ENCODE results near the gene RBP2. TPM values are rescaled to one million over a fixed set of nuclear protein-coding genes. Genes with fewer than 3 reads are reported as not detected.

Gene RBP2
- not detected in 2 replicates for total RNA-seq

GRCh38 chr3:139476348-139476747 lies at the start of gene RBP2:
RBP2 (minus strand) TSS chr3:139476516; CDS start chr3:139476459, 57 bp downstream.
- DNase-seq (ENCODE audit: extremely low read depth, low read depth, low spot score) = no peak

- no peak for DNase-seq (ENCODE audit: extremely low read depth, low read depth, low spot score)
Observed at GRCh38 chr3:139524841-139525636, 48.7 kb upstream of the RBP2 start.

DNA sequence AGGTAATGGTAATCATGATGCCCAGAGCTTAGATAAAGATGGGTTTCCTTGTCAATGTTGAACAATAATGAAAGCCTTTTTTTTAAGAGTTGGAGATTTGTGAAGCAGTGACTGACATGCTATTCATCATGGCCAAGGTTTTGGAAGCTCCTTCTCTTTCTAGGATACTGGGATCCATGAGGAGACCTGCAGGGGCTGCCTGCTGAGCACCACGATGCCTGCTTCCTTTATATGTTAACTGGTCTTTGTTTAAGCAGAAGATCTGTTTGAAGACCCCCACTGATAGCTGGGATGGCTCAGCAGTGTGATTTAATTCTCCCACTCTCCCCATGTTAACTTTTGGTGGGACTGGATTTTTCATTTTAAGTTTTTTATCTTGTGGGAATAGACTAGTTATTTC lies 47.4 kb upstream of the RBP2 start:
- DNase-seq (ENCODE audit: extremely low read depth, low read depth, low spot score) = no peak

DNA sequence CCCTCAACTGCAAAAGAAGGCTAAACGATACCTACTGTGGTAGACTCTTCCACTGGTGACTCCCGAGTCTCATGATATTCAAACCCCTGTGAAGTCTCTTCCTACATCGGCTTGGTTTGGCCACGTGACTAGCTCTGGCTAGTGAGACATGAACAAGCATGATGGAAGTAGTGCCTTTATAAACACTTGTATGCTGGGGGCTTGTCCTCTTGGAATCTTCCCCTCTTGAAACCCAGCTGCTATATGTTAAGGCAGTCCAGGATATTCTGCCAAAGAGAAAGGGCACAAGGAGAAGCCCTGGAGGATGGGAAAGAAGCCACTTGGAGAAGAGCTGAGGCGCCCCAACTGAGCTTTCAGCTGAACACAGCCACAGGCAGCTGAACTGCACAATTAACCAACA lies 46.9 kb upstream of the RBP2 start:
- DNase-seq (ENCODE audit: extremely low read depth, low read depth, low spot score) = no peak

GRCh38 chr3:139522421-139522820 lies 46.1 kb upstream of the RBP2 start:
- no peak for DNase-seq (ENCODE audit: extremely low read depth, low read depth, low spot score)

DNA sequence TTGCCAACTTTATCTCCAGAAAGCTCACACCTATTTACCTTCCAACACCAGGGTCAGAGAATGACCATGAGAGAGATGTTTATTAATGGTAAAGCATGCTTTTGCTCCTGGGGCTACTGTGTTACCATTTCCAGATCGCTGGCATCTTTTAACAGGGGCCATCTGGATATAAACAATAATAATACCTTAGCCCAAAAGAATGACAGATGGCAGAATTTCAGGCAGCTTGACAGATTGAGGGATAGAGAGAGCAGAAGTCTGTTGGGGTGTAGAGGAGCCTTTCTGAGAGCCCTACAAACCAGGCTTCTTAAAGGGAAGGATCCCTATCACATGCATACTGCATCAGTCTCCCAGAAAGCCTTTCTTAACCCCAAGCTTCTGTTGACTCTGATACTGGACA lies 45.5 kb upstream of the RBP2 start:
- no peak for DNase-seq (ENCODE audit: extremely low read depth, low read depth, low spot score)

DNA sequence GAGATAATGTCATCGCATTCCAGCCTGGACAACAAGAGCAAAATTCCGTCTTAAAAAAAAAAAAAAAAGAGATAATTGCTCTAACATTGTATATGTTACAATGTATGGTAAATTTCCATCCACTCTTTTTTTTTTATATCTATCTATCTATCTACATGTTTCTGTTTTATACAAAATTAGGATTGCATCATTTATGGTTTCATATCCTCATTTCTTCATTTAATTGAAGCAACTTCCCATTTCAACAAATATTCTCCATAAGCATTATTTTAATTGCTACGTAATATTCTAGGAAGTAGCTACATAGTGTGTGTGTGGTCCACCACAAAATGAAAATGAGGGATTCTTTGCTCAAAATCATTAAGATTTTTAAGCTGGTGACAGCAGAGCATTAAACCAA lies 44.8 kb upstream of the RBP2 start:
- no peak for DNase-seq (ENCODE audit: extremely low read depth, low read depth, low spot score)

GRCh38 chr3:139519998-139520737 lies 43.9 kb upstream of the RBP2 start:
- DNase-seq (ENCODE audit: extremely low read depth, low read depth, low spot score) = no peak

GRCh38 chr3:139518926-139519842 lies 42.9 kb upstream of the RBP2 start:
- no peak for DNase-seq (ENCODE audit: extremely low read depth, low read depth, low spot score)

GRCh38 chr3:139518306-139518705 lies 42.0 kb upstream of the RBP2 start:
- no peak for DNase-seq (ENCODE audit: extremely low read depth, low read depth, low spot score)

GRCh38 chr3:139517321-139518065 lies 41.2 kb upstream of the RBP2 start:
- DNase-seq (ENCODE audit: extremely low read depth, low read depth, low spot score) = no peak

- no peak for DNase-seq (ENCODE audit: extremely low read depth, low read depth, low spot score)
Observed at GRCh38 chr3:139514741-139515140, 38.4 kb upstream of the RBP2 start.

DNA sequence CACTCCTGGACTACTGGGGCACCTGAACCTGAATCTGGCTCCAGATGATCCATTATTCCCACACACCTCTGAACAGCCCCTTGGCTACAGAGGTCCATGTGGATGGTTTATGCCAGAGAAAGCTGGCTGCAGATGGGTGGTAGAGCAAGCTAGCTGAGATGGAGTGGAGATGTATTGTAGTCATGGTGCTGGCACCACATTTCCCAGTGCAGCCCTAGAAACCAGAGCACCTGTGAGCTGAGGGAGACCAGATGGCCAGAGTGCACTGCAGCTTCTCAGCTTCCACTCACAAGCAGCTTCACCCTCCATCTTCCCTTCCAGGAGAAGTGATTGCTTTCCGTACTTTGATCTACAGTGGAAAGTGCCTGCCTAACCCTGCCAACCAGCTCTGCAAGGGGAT lies 33.3 kb upstream of the RBP2 start:
- DNase-seq (ENCODE audit: extremely low read depth, low read depth, low spot score) = no peak

- no peak for DNase-seq (ENCODE audit: extremely low read depth, low read depth, low spot score)
Observed at GRCh38 chr3:139506766-139507165, 30.4 kb upstream of the RBP2 start.

- no peak for DNase-seq (ENCODE audit: extremely low read depth, low read depth, low spot score)
Observed at GRCh38 chr3:139505829-139506386, 29.6 kb upstream of the RBP2 start.

DNA sequence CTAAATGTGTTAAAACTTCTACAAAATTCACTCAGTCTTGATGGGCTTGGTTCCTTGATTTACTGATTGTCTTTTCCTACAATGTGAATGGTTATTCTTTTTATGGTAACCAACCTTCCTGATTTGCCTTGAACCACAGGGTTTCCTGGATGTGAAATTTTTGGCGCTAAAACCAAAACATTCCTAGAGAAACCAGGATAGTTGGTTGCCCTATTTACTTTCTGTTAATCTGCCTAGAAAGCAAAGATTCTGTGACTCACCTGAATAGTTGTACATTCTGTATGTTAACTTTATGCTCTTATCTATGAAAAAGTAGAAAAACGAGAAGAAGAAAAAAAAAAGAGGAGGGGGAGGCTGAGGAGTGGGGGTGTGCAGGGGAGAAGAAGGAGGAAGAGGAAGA lies 23.2 kb upstream of the RBP2 start:
- no peak for DNase-seq (ENCODE audit: extremely low read depth, low read depth, low spot score)

GRCh38 chr3:139493826-139494385 lies 17.6 kb upstream of the RBP2 start:
- no peak for DNase-seq (ENCODE audit: extremely low read depth, low read depth, low spot score)

DNA sequence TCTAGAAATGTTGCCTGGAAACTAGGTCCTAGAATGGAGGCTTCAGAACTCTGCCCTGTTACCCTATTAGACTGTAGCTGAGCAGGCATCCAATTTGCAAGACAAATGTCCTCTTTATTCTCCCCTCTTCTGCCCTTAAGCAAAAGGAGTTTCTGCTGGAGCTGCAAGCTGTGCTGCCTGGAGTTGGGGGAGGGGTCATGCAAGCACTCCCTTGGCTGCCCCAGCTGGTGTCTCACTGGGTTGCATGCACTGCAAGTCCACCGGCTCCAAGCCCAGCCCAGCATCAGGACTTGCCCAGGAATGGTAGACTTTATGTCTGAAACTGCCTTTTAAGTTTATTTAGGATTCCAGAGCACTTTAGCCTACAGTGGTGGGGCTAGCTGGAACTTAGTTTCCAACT lies 15.7 kb upstream of the RBP2 start:
- DNase-seq (ENCODE audit: extremely low read depth, low read depth, low spot score) = no peak

DNA sequence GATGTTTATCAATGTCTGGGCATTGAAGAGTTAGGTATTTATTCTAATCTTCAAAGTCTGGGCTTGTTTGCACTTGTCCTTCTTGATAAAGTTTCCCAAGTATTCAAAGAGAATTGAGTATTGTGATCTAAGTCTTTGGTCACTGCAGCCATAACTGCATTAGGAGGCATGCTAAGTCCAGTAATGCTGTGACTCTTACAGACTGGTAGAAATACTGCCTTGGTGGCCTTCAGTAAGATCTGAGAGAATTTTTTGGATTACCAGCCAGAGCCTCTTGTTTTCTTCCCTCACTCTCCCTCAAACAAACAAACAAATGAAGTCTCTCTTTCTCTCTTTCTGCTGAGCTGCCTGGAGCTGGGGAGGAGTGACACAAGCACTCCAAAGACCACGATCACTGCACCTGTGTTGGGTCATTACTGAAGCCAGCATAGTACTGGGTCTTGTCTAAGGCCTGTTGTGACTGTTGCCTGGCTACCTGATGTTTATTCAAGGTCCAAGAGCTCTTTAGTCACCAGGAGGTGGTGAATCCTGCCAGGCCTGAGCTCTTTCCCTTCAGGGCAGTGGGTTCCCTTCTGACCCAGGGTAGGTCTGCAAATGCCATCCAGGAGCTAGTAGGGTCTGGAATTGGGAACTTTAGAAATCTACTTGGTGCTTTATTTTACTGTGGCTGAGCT lies 14.8 kb upstream of the RBP2 start:
- no peak for DNase-seq (ENCODE audit: extremely low read depth, low read depth, low spot score)

Measured in glomerular endothelial cell (primary cell).